Astrocyte of the cerebellum (primary cell): ENCODE data around the gene ZSWIM5.

Experiments used
- DNase-seq: peaks from one replicate; pipeline ENCODE4 v3.0.0-alpha.2; 2011; ENCODE audit warnings: low read depth
- H3K4me3 ChIP-seq: 2 replicates; pipeline ENCODE4 v1.5.1; 2011; ENCODE audit warnings: mild to moderate bottlenecking, low read depth, low read length, moderate library complexity
- in situ Hi-C: cut with HindIII; loops from 2 replicates; pipeline ENCODE4 v1.10.0; 2017; ENCODE audit warnings: low sequenced_read_pairs
- TF ChIP-seq, protein P1 (sequence below): IDR thresholded peaks from 2 replicates; pipeline ENCODE4 v1.5.1; 2012; ENCODE audit warnings: low read length, low read depth, moderate library complexity, mild to moderate bottlenecking; ENCODE audit errors: missing control alignments

Gene ZSWIM5

GRCh38 chr1:45059829-45060228 is 146.6 kb downstream of the ZSWIM5 start:
- TF ChIP-seq, protein P1, sequence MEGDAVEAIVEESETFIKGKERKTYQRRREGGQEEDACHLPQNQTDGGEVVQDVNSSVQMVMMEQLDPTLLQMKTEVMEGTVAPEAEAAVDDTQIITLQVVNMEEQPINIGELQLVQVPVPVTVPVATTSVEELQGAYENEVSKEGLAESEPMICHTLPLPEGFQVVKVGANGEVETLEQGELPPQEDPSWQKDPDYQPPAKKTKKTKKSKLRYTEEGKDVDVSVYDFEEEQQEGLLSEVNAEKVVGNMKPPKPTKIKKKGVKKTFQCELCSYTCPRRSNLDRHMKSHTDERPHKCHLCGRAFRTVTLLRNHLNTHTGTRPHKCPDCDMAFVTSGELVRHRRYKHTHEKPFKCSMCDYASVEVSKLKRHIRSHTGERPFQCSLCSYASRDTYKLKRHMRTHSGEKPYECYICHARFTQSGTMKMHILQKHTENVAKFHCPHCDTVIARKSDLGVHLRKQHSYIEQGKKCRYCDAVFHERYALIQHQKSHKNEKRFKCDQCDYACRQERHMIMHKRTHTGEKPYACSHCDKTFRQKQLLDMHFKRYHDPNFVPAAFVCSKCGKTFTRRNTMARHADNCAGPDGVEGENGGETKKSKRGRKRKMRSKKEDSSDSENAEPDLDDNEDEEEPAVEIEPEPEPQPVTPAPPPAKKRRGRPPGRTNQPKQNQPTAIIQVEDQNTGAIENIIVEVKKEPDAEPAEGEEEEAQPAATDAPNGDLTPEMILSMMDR: no peak
- in situ Hi-C loops: no loop called here
- no peak overlapping the region for H3K4me3 ChIP-seq

GRCh38 chr1:45057542-45057941 is 148.9 kb downstream of the ZSWIM5 start:
- TF ChIP-seq, protein P1: no peak
- DNase-seq: no peak
- in situ Hi-C loops: no loop called here
- no peak overlapping the region for H3K4me3 ChIP-seq

More at GRCh38 chr1:45059829-45060228, 146.6 kb downstream of the ZSWIM5 start:
- DNase-seq: no peak

DNA sequence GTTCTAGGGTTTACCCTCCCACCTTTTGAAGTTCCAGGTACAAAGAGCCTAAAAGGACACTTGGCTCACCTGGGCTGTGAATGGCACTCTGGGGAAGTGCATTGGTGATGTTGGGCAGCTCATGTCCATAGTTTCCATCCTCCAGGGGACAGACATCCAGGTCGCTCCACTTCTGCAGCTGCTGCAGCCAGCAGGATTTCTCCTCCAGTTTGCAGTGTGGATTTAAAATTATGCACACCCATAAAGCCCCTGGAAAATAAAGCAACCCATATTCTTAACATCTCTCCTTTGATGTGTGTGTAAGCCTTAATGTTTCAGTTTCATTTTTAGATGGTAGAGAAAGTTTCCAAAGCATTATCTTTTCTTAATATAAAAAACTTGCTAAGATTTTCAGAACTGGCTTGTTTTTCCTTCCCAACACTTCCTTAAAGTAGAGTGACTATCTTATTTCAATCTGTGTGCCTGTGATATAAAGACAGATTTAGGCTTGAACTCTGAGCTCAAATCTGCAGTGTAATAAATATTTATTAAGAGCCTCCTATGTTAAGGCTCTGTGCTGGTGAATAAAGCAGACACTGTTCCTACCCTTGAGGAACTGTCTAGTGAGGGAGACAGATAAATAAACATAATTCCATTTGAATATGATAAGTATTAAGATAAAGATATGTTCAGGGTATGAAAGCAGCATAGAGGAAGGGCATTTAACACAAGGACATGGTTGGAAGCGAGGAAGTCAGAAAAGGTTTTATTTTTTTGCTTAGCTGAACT is 155.2 kb downstream of the ZSWIM5 start:
- TF ChIP-seq, protein P1: no peak
- in situ Hi-C loops: no loop called here
- H3K4me3 ChIP-seq: no peak overlapping the region
- no peak for DNase-seq

- TF ChIP-seq, protein P1: no peak
- in situ Hi-C loops: no loop called here
- DNase-seq: no peak
- no peak overlapping the region for H3K4me3 ChIP-seq
These were observed 159.4 kb downstream of the ZSWIM5 start for GRCh38 chr1:45047032-45047431.

DNA sequence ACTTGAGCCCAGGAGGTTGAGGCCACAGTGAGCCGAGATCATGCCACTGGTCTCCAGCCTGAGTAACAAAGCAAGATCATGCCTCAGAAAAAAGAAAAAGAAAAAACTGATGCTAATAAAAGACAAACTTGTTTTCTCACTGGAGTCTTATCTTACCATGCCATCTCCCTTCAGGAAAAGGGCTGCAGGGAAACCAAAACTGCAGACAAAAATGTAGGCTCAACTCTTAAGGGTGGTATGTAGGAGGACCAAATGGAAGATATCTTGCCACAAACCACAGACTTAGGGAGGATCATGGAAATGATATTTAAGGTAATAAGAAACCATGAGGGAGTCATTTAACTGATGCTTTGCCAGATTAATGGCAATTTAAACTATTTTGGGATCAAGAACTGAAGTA is 161.5 kb downstream of the ZSWIM5 start:
- DNase-seq: no peak
- H3K4me3 ChIP-seq: no peak overlapping the region
- TF ChIP-seq, protein P1: no peak
- in situ Hi-C loops: no loop called here

- no peak overlapping the region for H3K4me3 ChIP-seq
- TF ChIP-seq, protein P1: no peak
- DNase-seq: no peak
- in situ Hi-C loops: no loop called here
These were observed 163.3 kb downstream of the ZSWIM5 start for GRCh38 chr1:45043094-45043493.

GRCh38 chr1:45040297-45040696 is 166.1 kb downstream of the ZSWIM5 start:
- H3K4me3 ChIP-seq: no peak overlapping the region
- TF ChIP-seq, protein P1: no peak
- in situ Hi-C loops: no loop called here
- no peak for DNase-seq
